ENCODE measurements around the gene STK35. TPM values are rescaled to one million over a fixed set of nuclear protein-coding genes. Genes with fewer than 3 reads are reported as not detected.

Gene STK35
- total and polyA plus RNA-seq, 7 donors, result 2.5 to 8.3 (median 4.8) TPM

- TF ChIP-seq, protein P1, sequence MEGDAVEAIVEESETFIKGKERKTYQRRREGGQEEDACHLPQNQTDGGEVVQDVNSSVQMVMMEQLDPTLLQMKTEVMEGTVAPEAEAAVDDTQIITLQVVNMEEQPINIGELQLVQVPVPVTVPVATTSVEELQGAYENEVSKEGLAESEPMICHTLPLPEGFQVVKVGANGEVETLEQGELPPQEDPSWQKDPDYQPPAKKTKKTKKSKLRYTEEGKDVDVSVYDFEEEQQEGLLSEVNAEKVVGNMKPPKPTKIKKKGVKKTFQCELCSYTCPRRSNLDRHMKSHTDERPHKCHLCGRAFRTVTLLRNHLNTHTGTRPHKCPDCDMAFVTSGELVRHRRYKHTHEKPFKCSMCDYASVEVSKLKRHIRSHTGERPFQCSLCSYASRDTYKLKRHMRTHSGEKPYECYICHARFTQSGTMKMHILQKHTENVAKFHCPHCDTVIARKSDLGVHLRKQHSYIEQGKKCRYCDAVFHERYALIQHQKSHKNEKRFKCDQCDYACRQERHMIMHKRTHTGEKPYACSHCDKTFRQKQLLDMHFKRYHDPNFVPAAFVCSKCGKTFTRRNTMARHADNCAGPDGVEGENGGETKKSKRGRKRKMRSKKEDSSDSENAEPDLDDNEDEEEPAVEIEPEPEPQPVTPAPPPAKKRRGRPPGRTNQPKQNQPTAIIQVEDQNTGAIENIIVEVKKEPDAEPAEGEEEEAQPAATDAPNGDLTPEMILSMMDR (IDR thresholded peaks at IDR 0.05), result no peak
- H3K4me1 ChIP-seq, result peaks cover 75% of the 10 kb centered on the region
- intact Hi-C loops (cut with DNase I), result no loop called here
- H3K27ac ChIP-seq, result no peak overlapping the region
- WGBS, 3 donors, result 87 to 92% (median 88%) methylated on average over 11 of the region's 11 CpGs
- no peak overlapping the region for H3K4me3 ChIP-seq
- no peaks in the 10 kb centered on the region for H3K27me3 ChIP-seq (ENCODE audit: insufficient read depth in 3 of 3, low read length in 2 of 3)
- H3K36me3 ChIP-seq (ENCODE audit: insufficient read depth in 1 of 2, low read depth in 1 of 2), result no peaks in the 10 kb centered on the region
- DNase-seq, result no peak
- no peak for ATAC-seq
- no peaks in the 10 kb centered on the region for H3K9me3 ChIP-seq
These were observed 36.0 kb downstream of the STK35 start for GRCh38 chr20:2137552-2138201.

DNA sequence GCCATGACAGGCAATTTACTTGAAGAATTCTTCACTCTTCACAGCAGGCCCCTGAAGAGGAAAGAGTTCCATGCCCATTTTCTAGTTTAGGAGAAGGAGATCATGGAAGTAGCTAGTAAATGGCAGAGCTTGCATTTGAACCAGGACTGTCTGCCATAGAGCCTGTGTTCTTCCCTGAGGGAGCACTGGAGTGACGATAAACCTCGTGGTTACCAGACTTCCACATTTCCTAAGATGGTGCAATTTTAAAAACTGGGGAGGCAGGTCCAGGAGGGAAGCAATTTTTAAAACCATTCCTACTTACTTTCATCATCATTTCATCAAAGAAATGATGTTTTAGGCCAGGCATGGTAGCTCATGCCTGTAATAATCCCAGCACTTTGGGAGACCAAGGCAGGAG, 36.8 kb downstream of the STK35 start:
- H3K9me3 ChIP-seq, result no peaks in the 10 kb centered on the region
- no peaks in the 10 kb centered on the region for H3K36me3 ChIP-seq (ENCODE audit: insufficient read depth in 1 of 2, low read depth in 1 of 2)
- H3K27ac ChIP-seq, result no peak overlapping the region
- H3K27me3 ChIP-seq (ENCODE audit: insufficient read depth in 3 of 3, low read length in 2 of 3), result no peaks in the 10 kb centered on the region
- DNase-seq, result no peak
- TF ChIP-seq, protein P1 (IDR thresholded peaks at IDR 0.05), result no peak
- no peak for ATAC-seq
- peaks cover 75% of the 10 kb centered on the region for H3K4me1 ChIP-seq
- WGBS, 3 donors, result 53 to 98% (median 88%) methylated on average over 2 of the region's 2 CpGs
- H3K4me3 ChIP-seq, result no peak overlapping the region
- intact Hi-C loops (cut with DNase I), result no loop called here

DNA sequence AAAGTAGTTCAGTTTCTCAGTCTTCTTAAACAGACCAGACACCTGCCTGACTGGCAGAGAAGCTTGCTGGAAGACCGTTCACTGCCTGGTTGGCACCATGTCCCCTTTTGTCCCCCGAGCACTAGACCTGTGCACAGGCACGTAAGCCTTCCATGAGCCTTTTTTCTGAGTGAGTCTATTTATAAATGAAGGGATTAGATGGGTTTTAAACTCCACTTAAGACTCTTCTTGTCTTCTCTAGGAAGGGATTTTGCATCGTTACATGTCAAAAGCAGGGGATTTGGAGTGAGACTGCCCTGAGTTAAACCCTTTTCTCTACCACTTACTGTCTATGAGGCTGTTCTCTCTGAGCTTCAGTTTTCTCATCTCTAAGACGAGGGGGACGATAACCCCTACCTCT, 37.6 kb downstream of the STK35 start:
- TF ChIP-seq, protein P1 (IDR thresholded peaks at IDR 0.05), result no peak
- ATAC-seq (no peak), DNase-seq (no peak)
- intact Hi-C loops (cut with DNase I), result no loop called here
- H3K4me3 ChIP-seq, result no peak overlapping the region
- peaks cover 0 to 6% of the 10 kb centered on the region in 2 donors for H3K36me3 ChIP-seq (ENCODE audit: insufficient read depth in 1 of 2, low read depth in 1 of 2)
- 49 to 52% (median 50%) methylated on average over 6 of the region's 6 CpGs for WGBS, 3 donors
- peaks cover 67% of the 10 kb centered on the region for H3K4me1 ChIP-seq
- no peaks in the 10 kb centered on the region for H3K9me3 ChIP-seq
- no peak overlapping the region for H3K27ac ChIP-seq
- no peaks in the 10 kb centered on the region for H3K27me3 ChIP-seq (ENCODE audit: insufficient read depth in 3 of 3, low read length in 2 of 3)

DNA sequence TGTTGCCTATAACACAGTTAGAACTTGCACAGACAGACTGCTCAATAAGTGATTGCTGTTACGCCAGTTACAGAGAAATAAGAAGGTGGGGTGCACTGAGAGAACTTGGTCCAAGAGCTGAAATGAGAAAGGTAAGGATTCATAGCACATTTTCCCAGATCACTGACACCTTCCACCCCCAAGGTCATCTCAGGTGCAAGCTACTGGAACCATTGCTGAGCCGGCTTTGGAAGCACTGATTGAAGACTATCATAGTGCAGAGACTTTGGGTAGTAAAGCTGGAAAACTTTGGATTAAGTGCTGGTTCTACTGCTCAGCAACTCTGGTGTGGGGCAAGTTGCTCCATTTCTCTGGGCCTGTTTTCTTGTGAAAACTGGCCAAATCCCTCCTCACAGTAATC, 38.1 kb downstream of the STK35 start:
- no peak for ATAC-seq
- H3K4me1 ChIP-seq, result peaks cover 67% of the 10 kb centered on the region
- no peaks in the 10 kb centered on the region for H3K9me3 ChIP-seq
- H3K4me3 ChIP-seq, result no peak overlapping the region
- 70 to 86% (median 80%) methylated on average over 2 of the region's 2 CpGs for WGBS, 3 donors
- H3K27ac ChIP-seq, result no peak overlapping the region
- DNase-seq, result no peak
- H3K36me3 ChIP-seq (ENCODE audit: insufficient read depth in 1 of 2, low read depth in 1 of 2), result peaks cover 0 to 11% of the 10 kb centered on the region in 2 donors
- intact Hi-C loops (cut with DNase I), result loop anchor here (1.0 to 5.0 kb wide), 2 partner anchors 37 kb away; partner anchors contain the start of gene STK35 (in 1 of the 2)
- no peaks in the 10 kb centered on the region for H3K27me3 ChIP-seq (ENCODE audit: insufficient read depth in 3 of 3, low read length in 2 of 3)
- TF ChIP-seq, protein P1 (IDR thresholded peaks at IDR 0.05), result no peak

GRCh38 chr20:2140561-2140960, 38.9 kb downstream of the STK35 start:
- WGBS, 3 donors, result 0 to 27% (median 19%) methylated on average over 1 of the region's 1 CpG

More at GRCh38 chr20:2140561-2140960, 38.9 kb downstream of the STK35 start:
- H3K9me3 ChIP-seq, result no peaks in the 10 kb centered on the region
- TF ChIP-seq, protein P1 (IDR thresholded peaks at IDR 0.05), result no peak
- H3K36me3 ChIP-seq (ENCODE audit: insufficient read depth in 1 of 2, low read depth in 1 of 2), result peaks cover 0 to 18% of the 10 kb centered on the region in 2 donors
- no peak overlapping the region for H3K4me3 ChIP-seq
- H3K4me1 ChIP-seq, result peaks cover 59% of the 10 kb centered on the region
- DNase-seq (peak; percentile 71 to 82), ATAC-seq (peak; percentile 81 to 95 (median 93))
- H3K27ac ChIP-seq, result peak overlapping the region; percentile 68
- intact Hi-C loops (cut with DNase I), result loop anchor here (1.0 to 5.0 kb wide), 2 partner anchors 38 kb away; partner anchors contain the start of gene STK35 (in 1 of the 2)
- H3K27me3 ChIP-seq (ENCODE audit: insufficient read depth in 3 of 3, low read length in 2 of 3), result no peaks in the 10 kb centered on the region

Measured in psoas muscle (tissue), 8 donors.